Hepatocyte (in vitro differentiated cells): ENCODE data around the gene SPECC1L. TPM values are rescaled to one million over a fixed set of nuclear protein-coding genes. Genes with fewer than 3 reads are reported as not detected.
"Not testable (repeated sequence)": the region's sequence is repeated elsewhere in the genome, so short reads cannot be mapped to it uniquely, and the experiment has no call there.

ENCODE experiments used
- DNase-seq: peaks from one replicate; pipeline ENCODE4 v3.0.0-alpha.2; 2016; ENCODE audit warnings: low spot score
- H2AFZ ChIP-seq: fragments of 200-600 bp; sonication (generic); 2 replicates; pipeline ENCODE4 v1.6.0; 2016; ENCODE audit warnings: antibody characterized with exemption, mild to moderate bottlenecking
- H3K27ac ChIP-seq: fragments of 200-600 bp; sonication (generic); 2 replicates; pipeline ENCODE4 v1.5.1; 2016; ENCODE audit warnings: mild to moderate bottlenecking
- H3K27me3 ChIP-seq: fragments of 200-600 bp; sonication (generic); 2 replicates; pipeline ENCODE4 v1.6.1; 2016
- H3K36me3 ChIP-seq: fragments of 200-600 bp; sonication (generic); replicated peaks from 2 replicates; pipeline ENCODE4 v1.5.1; 2016; ENCODE audit warnings: low read depth; ENCODE audit not compliant: insufficient read depth
- H3K4me1 ChIP-seq: fragments of 200-600 bp; sonication (generic); 2 replicates; pipeline ENCODE4 v1.5.1; 2016; ENCODE audit warnings: mild to moderate bottlenecking, moderate library complexity; ENCODE audit not compliant: insufficient read depth
- H3K4me2 ChIP-seq: fragments of 200-600 bp; sonication (generic); 2 replicates; pipeline ENCODE4 v1.6.0; 2016
- H3K4me3 ChIP-seq: fragments of 200-600 bp; sonication (generic); 2 replicates; pipeline ENCODE4 v1.5.1; 2016; ENCODE audit warnings: mild to moderate bottlenecking
- H3K79me2 ChIP-seq: fragments of 200-600 bp; sonication (generic); 2 replicates; pipeline ENCODE4 v1.6.0; 2017; ENCODE audit warnings: mild to moderate bottlenecking
- H3K9me2 ChIP-seq: fragments of 200-600 bp; sonication (generic); replicated peaks from 2 replicates; pipeline ENCODE4 v1.6.0; 2017; ENCODE audit warnings: mild to moderate bottlenecking; ENCODE audit not compliant: insufficient read depth
- H3K9me3 ChIP-seq: fragments of 200-600 bp; sonication (generic); 2 replicates; pipeline ENCODE4 v1.5.1; 2016; ENCODE audit warnings: low read depth, mild to moderate bottlenecking
- H4K20me1 ChIP-seq: fragments of 200-600 bp; sonication (generic); 2 replicates; pipeline ENCODE4 v1.6.0; 2016; ENCODE audit warnings: mild to moderate bottlenecking; ENCODE audit not compliant: insufficient read depth, poor library complexity, severe bottlenecking
- CTCF ChIP-seq: fragments of 200-600 bp; sonication (generic); IDR thresholded peaks from 2 replicates; pipeline ENCODE4 v1.5.1; 2016; ENCODE audit warnings: antibody characterized with exemption, mild to moderate bottlenecking; ENCODE audit not compliant: poor library complexity
- EZH2 ChIP-seq: fragments of 200-600 bp; sonication (generic); IDR thresholded peaks from 2 replicates; pipeline ENCODE4 v1.6.1; 2016; ENCODE audit warnings: antibody characterized with exemption, mild to moderate bottlenecking, borderline replicate concordance
- EZH2phosphoT487 ChIP-seq: fragments of 200-600 bp; sonication (generic); IDR thresholded peaks from one replicate; pipeline ENCODE4 v1.6.1; 2018; ENCODE audit warnings: antibody characterized with exemption, mild to moderate bottlenecking, low read depth, moderate library complexity; ENCODE audit not compliant: unreplicated experiment, severe bottlenecking
- WGBS: methylation state at CpG from one replicate; pipeline ENCODE4 v1.1.6; 2016; ENCODE audit warnings: low lambda C conversion rate; ENCODE audit errors: missing lambda C conversion rate; 5-methylcytosine and 5-hydroxymethylcytosine counted together
- polyA plus RNA-seq: library from polyadenylated mRNA; unstranded; fragments of >200 nt; fragmentation: Nextera tagmentation; extraction: Ambion mirVana; gene quantifications from 2 replicates; pipeline ENCODE4 v1.2.1, GENCODE V29; 2016
- total RNA-seq: library from RNA; depleted of rRNA; stranded (reverse); fragments of >200 nt; gene quantifications from 2 replicates; pipeline ENCODE4 v1.2.3, GENCODE V29; 2014

The SPECC1L gene
- total and polyA plus RNA-seq, 2 experiments from 2014 or later = 13.0 to 28.3 TPM

DNA sequence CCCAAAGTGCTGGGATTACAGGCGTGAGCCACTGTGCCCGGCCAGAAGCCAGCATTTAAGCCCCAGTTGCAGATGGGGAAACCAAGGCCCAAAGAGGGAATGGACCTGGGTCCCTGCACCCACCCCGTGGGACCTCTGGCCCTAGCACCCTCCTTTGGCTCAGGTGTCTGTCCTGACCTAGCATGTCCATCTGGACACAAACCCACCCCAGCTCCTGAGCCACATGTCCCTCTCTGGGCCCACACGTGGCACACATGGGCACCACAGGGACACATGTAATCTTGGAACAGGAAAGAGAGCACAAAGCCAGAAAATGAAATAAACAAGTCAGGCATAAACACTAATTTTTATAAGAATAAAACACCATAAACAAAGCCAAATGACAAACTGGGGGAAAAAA lies 35.3 kb upstream of the SPECC1L start:
- Histone ChIP-seq H3K4me3 (no peak overlapping the region), H3K4me2 (no peak overlapping the region), H3K27me3 (no peaks in the 10 kb centered on the region), H3K27ac (no peak overlapping the region), H2AFZ (no peak overlapping the region), H3K36me3 (no peaks in the 10 kb centered on the region), H3K9me3 (no peaks in the 10 kb centered on the region), H3K4me1 (peaks cover 5% of the 10 kb centered on the region), H3K9me2 (no peaks in the 10 kb centered on the region), H4K20me1 (no peaks in the 10 kb centered on the region), H3K79me2 (no peaks in the 10 kb centered on the region)
- WGBS = 89% methylated on average over 4 of the region's 4 CpGs
- TF ChIP-seq EZH2 (no peak), EZH2phosphoT487 (no peak), CTCF (no peak)
- DNase-seq = no peak

DNA sequence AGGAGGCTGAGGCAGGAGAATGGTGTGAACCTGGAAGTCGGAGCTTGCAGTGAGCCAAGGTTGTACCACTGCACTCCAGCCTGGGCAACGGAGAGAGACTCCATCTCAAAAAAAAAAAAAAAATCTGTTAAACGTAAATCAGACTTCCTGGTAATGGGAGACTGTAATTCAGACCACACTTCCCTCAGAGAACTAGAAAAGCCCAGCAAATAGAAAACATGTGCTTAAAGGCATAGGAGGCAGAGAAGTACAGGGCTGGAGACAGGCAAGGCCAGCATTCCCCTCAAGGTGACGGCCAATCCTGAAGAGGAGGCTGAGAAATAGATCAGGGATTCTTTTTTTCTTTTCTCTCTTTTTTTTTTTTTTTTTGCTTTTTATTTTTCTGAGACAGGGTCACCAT lies 34.0 kb upstream of the SPECC1L start:
- 71% methylated on average over 4 of the region's 4 CpGs for WGBS
- no peaks in the 10 kb centered on the region for H3K9me2 ChIP-seq
- H3K4me1 ChIP-seq = no peaks in the 10 kb centered on the region
- H3K4me2 ChIP-seq = no peak overlapping the region
- DNase-seq = no peak
- H4K20me1 ChIP-seq = no peaks in the 10 kb centered on the region
- H3K27ac ChIP-seq = no peak overlapping the region
- H3K79me2 ChIP-seq = no peaks in the 10 kb centered on the region
- H2AFZ ChIP-seq = no peak overlapping the region
- H3K27me3 ChIP-seq = no peaks in the 10 kb centered on the region
- H3K4me3 ChIP-seq = no peak overlapping the region
- no peaks in the 10 kb centered on the region for H3K9me3 ChIP-seq
- TF ChIP-seq EZH2phosphoT487 (no peak), CTCF (no peak), EZH2 (no peak)
- H3K36me3 ChIP-seq = no peaks in the 10 kb centered on the region

DNA sequence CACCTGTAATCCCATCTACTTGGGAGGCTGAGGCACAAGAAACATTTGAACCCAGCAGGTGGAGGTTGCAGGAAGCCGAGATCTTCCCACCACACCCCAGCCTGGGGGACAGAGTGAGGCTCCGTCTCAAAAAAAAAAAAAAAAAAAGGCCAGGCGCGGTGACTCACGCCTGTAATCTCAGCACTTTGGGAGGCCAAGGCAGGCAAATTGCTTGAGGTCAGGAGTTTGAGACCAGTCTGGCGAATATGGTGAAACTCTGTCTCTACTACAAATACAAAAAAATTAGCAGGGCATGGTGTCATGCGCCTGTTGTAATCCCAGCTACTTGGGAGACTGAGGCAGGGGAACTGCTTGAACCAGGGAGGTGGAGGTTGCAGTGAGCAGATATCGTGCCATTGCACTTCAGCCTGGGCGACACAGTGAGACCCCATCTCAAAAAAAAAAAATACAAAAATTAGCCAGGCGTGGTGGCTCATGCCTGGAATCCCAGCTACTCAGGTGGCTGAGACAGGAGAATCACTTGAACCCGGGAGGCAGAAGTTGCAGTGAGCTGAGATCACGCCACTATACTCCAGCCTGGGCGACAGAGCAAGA lies 32.4 kb upstream of the SPECC1L start:
- not testable (repeated sequence) for DNase-seq

GRCh38 chr22:24240381-24240780 lies 30.2 kb upstream of the SPECC1L start:
- H3K27ac ChIP-seq = no peak overlapping the region
- H3K36me3 ChIP-seq = no peaks in the 10 kb centered on the region
- no peaks in the 10 kb centered on the region for H3K9me3 ChIP-seq
- H3K9me2 ChIP-seq = no peaks in the 10 kb centered on the region
- H3K4me2 ChIP-seq = no peak overlapping the region
- H4K20me1 ChIP-seq = no peaks in the 10 kb centered on the region
- no peak overlapping the region for H3K4me3 ChIP-seq
- H3K4me1 ChIP-seq = peaks cover 19% of the 10 kb centered on the region
- no peak for DNase-seq
- no peak overlapping the region for H2AFZ ChIP-seq
- 86% methylated on average over 6 of the region's 6 CpGs for WGBS
- no peaks in the 10 kb centered on the region for H3K79me2 ChIP-seq
- H3K27me3 ChIP-seq = no peaks in the 10 kb centered on the region
- TF ChIP-seq CTCF = no peak
- no peak for TF ChIP-seq EZH2phosphoT487
- TF ChIP-seq EZH2 = no peak

More for the DNA sequence above, 32.4 kb upstream of the SPECC1L start:
- H3K27ac ChIP-seq, H3K27me3 ChIP-seq, H3K79me2 ChIP-seq, H3K36me3 ChIP-seq, H3K4me1 ChIP-seq, H3K9me3 ChIP-seq, H4K20me1 ChIP-seq, H3K9me2 ChIP-seq, H3K4me2 ChIP-seq, H2AFZ ChIP-seq, H3K4me3 ChIP-seq: not testable (repeated sequence)
- 93% methylated on average over 13 of the region's 13 CpGs for WGBS

GRCh38 chr22:24240985-24241692 lies 29.5 kb upstream of the SPECC1L start:
- WGBS = 90% methylated on average over 9 of the region's 9 CpGs
- not testable (repeated sequence) for H3K27ac ChIP-seq, H3K36me3 ChIP-seq

GRCh38 chr22:24243417-24243816 lies 27.2 kb upstream of the SPECC1L start:
- H3K36me3 ChIP-seq, H4K20me1 ChIP-seq, DNase-seq, H2AFZ ChIP-seq, H3K9me3 ChIP-seq, H3K4me3 ChIP-seq, H3K9me2 ChIP-seq, H3K27ac ChIP-seq, H3K27me3 ChIP-seq, H3K79me2 ChIP-seq: not testable (repeated sequence)
- Histone ChIP-seq H3K4me2 (peak overlapping the region; percentile 58), H3K4me1 (peaks cover 42% of the 10 kb centered on the region)
- 73% methylated on average over 3 of the region's 3 CpGs for WGBS

More at GRCh38 chr22:24240985-24241692, 29.5 kb upstream of the SPECC1L start:
- H3K79me2 ChIP-seq, DNase-seq, H2AFZ ChIP-seq, H3K4me2 ChIP-seq, H3K9me2 ChIP-seq, H3K27me3 ChIP-seq, H3K9me3 ChIP-seq, H3K4me3 ChIP-seq, H4K20me1 ChIP-seq: not testable (repeated sequence)
- H3K4me1 ChIP-seq = peaks cover 27% of the 10 kb centered on the region
